Upper lobe of right lung (tissue), 1 donor: ENCODE measurements around the gene EXOC7. TPM values are rescaled to one million over a fixed set of nuclear protein-coding genes. Genes with fewer than 3 reads are reported as not detected.
"Not testable (repeated sequence)": the region's sequence is repeated elsewhere in the genome, so short reads cannot be mapped to it uniquely, and the experiment has no call there.

Source experiments
- ATAC-seq: fragments of 200-7000 bp; cut with Tn5 transposase; one replicate; pipeline ENCODE4 v1.9.1; 2020; ENCODE audit warnings: mild to moderate bottlenecking, moderate library complexity
- DNase-seq: peaks from one replicate; pipeline ENCODE4 v3.0.0-alpha.2; 2020
- H3K27ac ChIP-seq: fragments of 200-600 bp; one replicate; pipeline ENCODE4 v1.8.0; 2022
- H3K27me3 ChIP-seq: fragments of 200-600 bp; one replicate; pipeline ENCODE4 v1.8.0; 2022; ENCODE audit warnings: mild to moderate bottlenecking
- H3K36me3 ChIP-seq: fragments of 200-600 bp; one replicate; pipeline ENCODE4 v1.8.0; 2022
- H3K4me1 ChIP-seq: fragments of 200-600 bp; one replicate; pipeline ENCODE4 v1.8.0; 2022
- H3K4me3 ChIP-seq: fragments of 200-600 bp; one replicate; pipeline ENCODE4 v1.8.0; 2022; ENCODE audit warnings: mild to moderate bottlenecking
- H3K9me3 ChIP-seq: fragments of 200-600 bp; one replicate; pipeline ENCODE4 v1.8.0; 2022
- intact Hi-C: fragments of 100-400 bp; cut with DNase I; formaldehyde crosslinking; loops from one replicate; pipeline ENCODE4 v1.11.0; 2022
- total RNA-seq: library from RNA; stranded (reverse); fragmentation: NEBNext Ultra II Directional; extraction: Animal tissue kit (Norgen Biotek cat#: 25700); gene quantifications from one replicate; pipeline ENCODE4 v1.2.1, GENCODE V29; 2021
- TF ChIP-seq, protein P1 (sequence below): fragments of 200-600 bp; IDR thresholded peaks from one replicate; pipeline ENCODE4 v1.8.0; 2022; ENCODE audit warnings: antibody characterized with exemption
- donor health status: DM: no; HTN: yes; CAD: no; lungs with severe emphysema.

The EXOC7 gene
- total RNA-seq, 1 donor from 2014 or later = 121 TPM

DNA sequence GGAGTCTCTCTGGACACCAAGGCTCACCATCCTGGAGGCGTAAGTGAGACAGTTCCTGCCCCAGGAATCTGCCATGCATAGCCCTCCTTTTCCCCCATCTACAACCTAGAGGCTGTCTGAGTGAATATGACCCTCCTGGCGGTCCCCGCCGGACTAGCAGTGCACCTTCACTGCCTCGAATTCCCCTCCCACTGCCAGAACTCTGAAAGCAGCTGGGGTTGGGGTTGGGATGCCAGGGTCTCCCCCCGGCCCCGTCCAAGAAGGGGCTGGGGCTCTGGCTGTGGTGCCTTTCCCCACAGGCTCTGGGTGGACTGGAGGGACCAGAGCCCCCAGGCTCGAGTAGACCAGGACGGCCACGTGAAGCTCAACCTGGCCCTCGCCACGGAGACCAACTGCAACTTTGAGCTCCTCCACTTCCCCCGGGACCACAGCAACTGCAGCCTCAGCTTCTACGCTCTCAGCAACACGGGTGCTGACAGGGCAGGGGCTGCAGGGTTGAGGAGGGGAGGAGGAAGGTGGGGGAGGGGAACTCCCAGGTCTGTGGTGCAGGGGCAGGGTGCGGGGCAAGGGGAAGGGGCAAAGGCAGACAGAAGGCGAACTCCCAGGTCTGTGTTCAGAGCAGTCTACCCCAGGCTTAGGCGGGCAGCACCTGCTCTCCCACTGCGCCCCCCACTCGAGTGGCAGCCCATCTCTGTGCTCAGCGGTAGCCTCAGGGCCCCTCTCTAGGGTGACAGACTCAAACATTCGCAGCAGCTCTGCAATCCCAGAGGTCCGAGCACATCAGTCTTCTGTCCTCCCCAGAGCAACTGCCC is 23.4 kb downstream of the EXOC7 start:
- no peak overlapping the region for H3K27ac ChIP-seq
- no peak overlapping the region for H3K4me3 ChIP-seq
- TF ChIP-seq, protein P1, sequence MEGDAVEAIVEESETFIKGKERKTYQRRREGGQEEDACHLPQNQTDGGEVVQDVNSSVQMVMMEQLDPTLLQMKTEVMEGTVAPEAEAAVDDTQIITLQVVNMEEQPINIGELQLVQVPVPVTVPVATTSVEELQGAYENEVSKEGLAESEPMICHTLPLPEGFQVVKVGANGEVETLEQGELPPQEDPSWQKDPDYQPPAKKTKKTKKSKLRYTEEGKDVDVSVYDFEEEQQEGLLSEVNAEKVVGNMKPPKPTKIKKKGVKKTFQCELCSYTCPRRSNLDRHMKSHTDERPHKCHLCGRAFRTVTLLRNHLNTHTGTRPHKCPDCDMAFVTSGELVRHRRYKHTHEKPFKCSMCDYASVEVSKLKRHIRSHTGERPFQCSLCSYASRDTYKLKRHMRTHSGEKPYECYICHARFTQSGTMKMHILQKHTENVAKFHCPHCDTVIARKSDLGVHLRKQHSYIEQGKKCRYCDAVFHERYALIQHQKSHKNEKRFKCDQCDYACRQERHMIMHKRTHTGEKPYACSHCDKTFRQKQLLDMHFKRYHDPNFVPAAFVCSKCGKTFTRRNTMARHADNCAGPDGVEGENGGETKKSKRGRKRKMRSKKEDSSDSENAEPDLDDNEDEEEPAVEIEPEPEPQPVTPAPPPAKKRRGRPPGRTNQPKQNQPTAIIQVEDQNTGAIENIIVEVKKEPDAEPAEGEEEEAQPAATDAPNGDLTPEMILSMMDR = no peak
- no peaks in the 10 kb centered on the region for H3K9me3 ChIP-seq
- peaks cover 23% of the 10 kb centered on the region for H3K36me3 ChIP-seq
- DNase-seq (peak; percentile 57), ATAC-seq (no peak)
- intact Hi-C loops = no loop called here
- peaks cover 21% of the 10 kb centered on the region for H3K4me1 ChIP-seq
- peaks cover 40% of the 10 kb centered on the region for H3K27me3 ChIP-seq

GRCh38 chr17:76079535-76079955 is 24.0 kb downstream of the EXOC7 start:
- TF ChIP-seq, protein P1 = no peak
- no peak overlapping the region for H3K4me3 ChIP-seq
- H3K9me3 ChIP-seq = no peaks in the 10 kb centered on the region
- peak; percentile 40 for DNase-seq
- H3K36me3 ChIP-seq = peaks cover 17% of the 10 kb centered on the region
- H3K27me3 ChIP-seq = peaks cover 46% of the 10 kb centered on the region
- H3K4me1 ChIP-seq = peaks cover 27% of the 10 kb centered on the region
- intact Hi-C loops = no loop called here
- no peak overlapping the region for H3K27ac ChIP-seq
- no peak for ATAC-seq

- H3K9me3 ChIP-seq = no peaks in the 10 kb centered on the region
- H3K27ac ChIP-seq = no peak within 1 kb of the TSS
- H3K4me3 ChIP-seq = no peak within 1 kb of the TSS
- peaks cover 31% of the 10 kb centered on the region for H3K4me1 ChIP-seq
- ATAC-seq (no peak), DNase-seq (peak; percentile 53)
- intact Hi-C loops = no loop called here
- peaks cover 51% of the 10 kb centered on the region for H3K27me3 ChIP-seq
- H3K36me3 ChIP-seq = peaks cover 12% of the 10 kb centered on the region
- TF ChIP-seq, protein P1 = no peak
Observed at GRCh38 chr17:76078860-76079534, 24.6 kb downstream of the EXOC7 start, which contains the start of gene ZACN. ZACN (plus strand) TSS chr17:76079182; CDS start chr17:76079265, 83 bp downstream.

- H3K27ac ChIP-seq, intact Hi-C loops, H3K4me3 ChIP-seq, H3K36me3 ChIP-seq, ATAC-seq, H3K9me3 ChIP-seq: not testable (repeated sequence)
- DNase-seq = peak; percentile 40
- peaks cover 58% of the 10 kb centered on the region for H3K27me3 ChIP-seq
- H3K4me1 ChIP-seq = peaks cover 31% of the 10 kb centered on the region
Observed at GRCh38 chr17:76078370-76078769, 25.2 kb downstream of the EXOC7 start.

DNA sequence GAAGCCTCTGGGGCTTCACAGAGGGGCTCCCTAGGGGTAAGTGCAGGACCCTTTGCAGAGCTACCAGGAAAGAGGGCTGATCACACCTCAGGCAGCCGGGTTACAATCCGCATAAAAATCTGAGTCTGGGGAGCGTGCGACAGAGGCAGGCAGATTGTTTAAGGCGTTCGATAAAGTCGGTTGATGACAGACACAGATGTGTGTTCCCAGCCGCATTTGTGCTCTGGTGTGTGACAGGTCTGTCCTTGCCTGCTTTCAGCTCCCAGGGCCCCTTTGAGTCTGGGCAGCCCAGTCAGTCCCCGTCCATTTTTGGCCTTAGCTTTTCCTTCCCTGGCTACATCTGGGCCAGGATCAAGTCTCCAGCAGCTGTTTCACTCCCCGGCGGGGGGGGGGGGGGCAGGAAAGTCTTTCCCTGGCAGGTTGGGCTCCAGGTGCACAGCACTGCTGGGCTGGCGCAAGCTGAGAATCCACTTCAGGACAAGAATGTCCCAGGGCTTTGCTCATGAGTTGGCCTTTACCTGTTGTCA is 25.9 kb downstream of the EXOC7 start:
- peaks cover 31% of the 10 kb centered on the region for H3K4me1 ChIP-seq
- intact Hi-C loops = no loop called here
- DNase-seq (peak; percentile 35), ATAC-seq (peak; percentile 15)
- no peak overlapping the region for H3K4me3 ChIP-seq
- peaks cover 58% of the 10 kb centered on the region for H3K27me3 ChIP-seq
- no peaks in the 10 kb centered on the region for H3K9me3 ChIP-seq
- TF ChIP-seq, protein P1 = no peak
- no peaks in the 10 kb centered on the region for H3K36me3 ChIP-seq
- H3K27ac ChIP-seq = no peak overlapping the region
